NCI-H128 (cell line): ENCODE data around the gene ZXDA.
"Not testable (repeated sequence)": the region's sequence is repeated elsewhere in the genome, so short reads cannot be mapped to it uniquely, and the experiment has no call there.

ENCODE experiments used
- DNase-seq: peaks from one replicate; lab custom pipeline; 2025; ENCODE audit not compliant: unreplicated experiment; lab: John Stamatoyannopoulos, UW

The ZXDA gene

GRCh38 chrX:57910287-57910912, at the start of gene ZXDA:
ZXDA (minus strand) TSS chrX:57910458; CDS start chrX:57910420, 38 bp downstream.
- not testable (repeated sequence) for DNase-seq

GRCh38 chrX:57952320-57952678, 42.0 kb upstream of the ZXDA start:
- no peak for DNase-seq

- DNase-seq = no peak
Observed at GRCh38 chrX:57951666-57952319, 41.5 kb upstream of the ZXDA start.

GRCh38 chrX:57933321-57933720, 23.1 kb upstream of the ZXDA start:
- DNase-seq = no peak

GRCh38 chrX:57932266-57932665, 22.0 kb upstream of the ZXDA start:
- DNase-seq = no peak

- DNase-seq = no peak
Observed at GRCh38 chrX:57930051-57930450, 19.8 kb upstream of the ZXDA start.

- DNase-seq = peak; percentile 5
Observed at GRCh38 chrX:57929373-57929772, 19.1 kb upstream of the ZXDA start.

- no peak for DNase-seq
Observed at GRCh38 chrX:57925806-57926205, 15.5 kb upstream of the ZXDA start.

GRCh38 chrX:57918750-57919436, 8.6 kb upstream of the ZXDA start:
- DNase-seq = peak; percentile 5

GRCh38 chrX:57915680-57916079, 5.4 kb upstream of the ZXDA start:
- no peak for DNase-seq

- not testable (repeated sequence) for DNase-seq
Observed at GRCh38 chrX:57909595-57910286, 517 bp downstream of the ZXDA start.

- DNase-seq = not testable (repeated sequence)
Observed at GRCh38 chrX:57908972-57909594, 1.2 kb downstream of the ZXDA start.

- DNase-seq = no peak
Observed at GRCh38 chrX:57906790-57907189, 3.5 kb downstream of the ZXDA start.

- no peak for DNase-seq
Observed at GRCh38 chrX:57905141-57905540, 5.1 kb downstream of the ZXDA start.

GRCh38 chrX:57904176-57904880, 5.9 kb downstream of the ZXDA start:
- DNase-seq = no peak

- no peak for DNase-seq
Observed at GRCh38 chrX:57902633-57903032, 7.6 kb downstream of the ZXDA start.

GRCh38 chrX:57901466-57901865, 8.8 kb downstream of the ZXDA start:
- DNase-seq = no peak

- no peak for DNase-seq
Observed at GRCh38 chrX:57900975-57901374, 9.3 kb downstream of the ZXDA start.

- no peak for DNase-seq
Observed at GRCh38 chrX:57899906-57900305, 10.4 kb downstream of the ZXDA start.

- no peak for DNase-seq
Observed at GRCh38 chrX:57899064-57899463, 11.2 kb downstream of the ZXDA start.

GRCh38 chrX:57871463-57871862, 38.8 kb downstream of the ZXDA start:
- DNase-seq = no peak
